Peyer's patch (tissue), 4 donors: Measurements from ENCODE around the gene GALNS. TPM values are rescaled to one million over a fixed set of nuclear protein-coding genes. Genes with fewer than 3 reads are reported as not detected.

Source experiments
- DNase-seq, 3 donors: peaks; one replicate each; pipeline ENCODE4 v3.0.0-alpha.2; 2017 to 2019
- H3K27ac ChIP-seq, 4 donors: fragments of 200-600 bp; sonication (generic); one replicate each; pipeline ENCODE4 v1.5.1; 2016 to 2019
- H3K27me3 ChIP-seq, 2 donors: fragments of 200-600 bp; sonication (generic); one replicate each; pipeline ENCODE4 v1.5.1; 2019
- H3K36me3 ChIP-seq, 3 donors: fragments of 200-600 bp; sonication (generic); one replicate each; pipeline ENCODE4 v1.5.1; 2016 to 2019
- H3K4me1 ChIP-seq, 4 donors: fragments of 200-600 bp; sonication (generic); one replicate each; pipeline ENCODE4 v1.5.1; 2016 to 2019
- H3K4me3 ChIP-seq, 4 donors: fragments of 200-600 bp; sonication (generic); 1 replicate in 3 of 4; 2 replicates in 1 of 4; pipeline ENCODE4 v1.5.1; 2016 to 2019; ENCODE audit warnings: mild to moderate bottlenecking in 1 of 4
- H3K9me3 ChIP-seq, 4 donors: fragments of 200-600 bp; sonication (generic); one replicate each; pipeline ENCODE4 v1.5.1; 2016 to 2019; ENCODE audit warnings: mild to moderate bottlenecking in 1 of 4
- POLR2A ChIP-seq, 2 donors: fragments of 450-650 bp; IDR thresholded peaks; one replicate each; pipeline ENCODE4 v1.5.1; 2017; ENCODE audit warnings: antibody characterized with exemption in 2 of 2, mild to moderate bottlenecking in 2 of 2, moderate library complexity in 2 of 2
- total RNA-seq, 4 donors: library from RNA; depleted of rRNA; stranded (reverse); fragments of >200 nt; gene quantifications; one replicate each; pipeline ENCODE4 v1.1.0, GENCODE V29; 2016
- TF ChIP-seq, protein P1 (sequence below), 6 experiments: fragments of 450-650 bp in 4 of 6; fragments of 200-600 bp in 2 of 6; sonication (generic) in 1 of 6; IDR thresholded peaks; one replicate each; pipeline ENCODE4 v1.5.1; 2017 to 2019; ENCODE audit warnings: antibody characterized with exemption in 6 of 6, mild to moderate bottlenecking in 3 of 6, moderate library complexity in 1 of 6

GALNS gene
- total RNA-seq, 4 donors from 2014 or later, result 46.4 to 180 (median 133) TPM

DNA sequence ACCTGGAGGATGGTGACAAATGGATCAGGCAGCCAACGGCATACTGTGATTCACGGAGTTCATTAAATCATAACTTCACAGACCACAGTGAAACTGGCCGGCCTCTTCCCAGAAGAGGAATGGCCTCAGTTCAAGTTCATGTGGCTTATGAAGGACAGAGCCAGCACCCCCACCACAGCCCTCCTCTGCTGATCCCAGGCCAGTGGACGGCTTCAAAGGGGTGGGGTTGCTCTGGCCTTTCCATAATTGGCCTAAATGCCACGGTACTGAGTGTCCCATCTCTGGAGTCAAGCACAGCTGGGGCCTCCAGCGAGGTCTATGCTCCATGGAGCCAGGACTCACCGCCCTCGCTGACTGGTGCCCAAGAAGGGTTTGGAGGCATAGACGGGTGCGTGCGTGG, 21.4 kb downstream of the GALNS start:
- H3K4me1 ChIP-seq, result no peaks in the 10 kb centered on the region
- H3K27me3 ChIP-seq, result no peaks in the 10 kb centered on the region
- peak overlapping the region in 1 of 4 donors; percentile 24 for H3K4me3 ChIP-seq
- peaks cover 0 to 20% (median 0%) of the 10 kb centered on the region in 3 donors for H3K36me3 ChIP-seq
- H3K27ac ChIP-seq, result peak overlapping the region in 3 of 4 donors; percentile 17 to 73 (median 60)
- TF ChIP-seq, protein P1, sequence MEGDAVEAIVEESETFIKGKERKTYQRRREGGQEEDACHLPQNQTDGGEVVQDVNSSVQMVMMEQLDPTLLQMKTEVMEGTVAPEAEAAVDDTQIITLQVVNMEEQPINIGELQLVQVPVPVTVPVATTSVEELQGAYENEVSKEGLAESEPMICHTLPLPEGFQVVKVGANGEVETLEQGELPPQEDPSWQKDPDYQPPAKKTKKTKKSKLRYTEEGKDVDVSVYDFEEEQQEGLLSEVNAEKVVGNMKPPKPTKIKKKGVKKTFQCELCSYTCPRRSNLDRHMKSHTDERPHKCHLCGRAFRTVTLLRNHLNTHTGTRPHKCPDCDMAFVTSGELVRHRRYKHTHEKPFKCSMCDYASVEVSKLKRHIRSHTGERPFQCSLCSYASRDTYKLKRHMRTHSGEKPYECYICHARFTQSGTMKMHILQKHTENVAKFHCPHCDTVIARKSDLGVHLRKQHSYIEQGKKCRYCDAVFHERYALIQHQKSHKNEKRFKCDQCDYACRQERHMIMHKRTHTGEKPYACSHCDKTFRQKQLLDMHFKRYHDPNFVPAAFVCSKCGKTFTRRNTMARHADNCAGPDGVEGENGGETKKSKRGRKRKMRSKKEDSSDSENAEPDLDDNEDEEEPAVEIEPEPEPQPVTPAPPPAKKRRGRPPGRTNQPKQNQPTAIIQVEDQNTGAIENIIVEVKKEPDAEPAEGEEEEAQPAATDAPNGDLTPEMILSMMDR (IDR thresholded peaks at IDR 0.05), result no peak
- TF ChIP-seq POLR2A (IDR thresholded peaks at IDR 0.05), result no peak
- H3K9me3 ChIP-seq, result no peaks in the 10 kb centered on the region
- peak in 1 of 3 donors; percentile 56 for DNase-seq

- Histone ChIP-seq H3K4me1 (no peaks in the 10 kb centered on the region), H3K9me3 (no peaks in the 10 kb centered on the region), H3K4me3 (peak overlapping the region in 1 of 4 donors; percentile 24), H3K27ac (peak overlapping the region in 2 of 4 donors; percentile 60 to 73), H3K36me3 (peaks cover 0 to 14% (median 0%) of the 10 kb centered on the region in 3 donors), H3K27me3 (no peaks in the 10 kb centered on the region)
- TF ChIP-seq, protein P1 (IDR thresholded peaks at IDR 0.05), result no peak
- no peak for DNase-seq
Observed at GRCh38 chr16:88834670-88835069, 22.1 kb downstream of the GALNS start.

DNA sequence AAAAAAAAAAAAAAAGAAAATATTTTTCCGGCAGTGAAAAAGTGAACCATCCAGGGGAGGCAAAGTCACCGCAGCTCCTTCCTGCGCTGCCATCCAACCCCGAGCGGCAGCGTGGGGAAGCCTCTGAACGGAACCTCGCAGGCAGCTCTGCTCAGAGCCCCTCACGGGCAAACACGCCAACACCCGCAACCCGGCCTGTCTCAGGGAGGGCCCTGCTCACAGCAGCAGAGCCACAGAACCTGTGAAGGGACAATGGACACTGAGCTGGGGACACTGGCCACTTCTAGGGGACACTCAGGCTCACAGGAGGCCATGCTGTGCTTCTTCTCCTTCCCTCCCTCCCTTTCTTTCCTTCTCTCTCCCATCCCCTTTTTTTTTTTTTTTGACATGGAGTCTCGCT, 23.7 kb downstream of the GALNS start:
- Histone ChIP-seq H3K27ac (no peak overlapping the region), H3K4me3 (no peak overlapping the region), H3K9me3 (no peaks in the 10 kb centered on the region), H3K4me1 (no peaks in the 10 kb centered on the region), H3K36me3 (peaks cover 0 to 24% (median 0%) of the 10 kb centered on the region in 3 donors), H3K27me3 (no peaks in the 10 kb centered on the region)
- TF ChIP-seq, protein P1 (IDR thresholded peaks at IDR 0.05), result no peak
- TF ChIP-seq POLR2A (IDR thresholded peaks at IDR 0.05), result no peak
- no peak for DNase-seq

- H3K4me1 ChIP-seq, result peaks cover 0 to 3% (median 0%) of the 10 kb centered on the region in 4 donors
- H3K4me3 ChIP-seq, result no peak overlapping the region
- no peak for DNase-seq
- no peaks in the 10 kb centered on the region for H3K27me3 ChIP-seq
- no peaks in the 10 kb centered on the region for H3K9me3 ChIP-seq
- no peak for TF ChIP-seq POLR2A (IDR thresholded peaks at IDR 0.05)
- TF ChIP-seq, protein P1 (IDR thresholded peaks at IDR 0.05), result no peak
- no peak overlapping the region for H3K27ac ChIP-seq
- H3K36me3 ChIP-seq, result peaks cover 0 to 32% (median 0%) of the 10 kb centered on the region in 3 donors
Observed at GRCh38 chr16:88831838-88832237, 24.9 kb downstream of the GALNS start.

DNA sequence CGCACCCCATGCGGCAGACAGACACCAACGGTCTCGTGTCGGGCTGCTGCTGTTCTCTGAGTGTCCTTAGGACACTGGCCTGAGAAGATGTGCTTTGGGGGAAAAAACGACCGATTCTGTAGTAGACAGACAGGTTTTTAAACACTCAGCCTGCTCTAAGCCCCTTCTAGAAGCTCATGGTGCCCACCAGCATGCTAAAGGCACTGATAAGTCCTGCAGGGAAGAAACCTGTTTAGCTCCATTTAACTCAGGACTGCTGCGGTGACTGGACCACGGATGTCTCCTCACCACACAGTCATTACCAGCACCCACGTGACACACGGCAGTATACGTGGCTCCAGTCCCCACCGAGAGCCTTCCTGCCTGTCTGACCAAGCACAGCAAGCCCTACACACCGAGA, 26.0 kb downstream of the GALNS start:
- H3K36me3 ChIP-seq, result peaks cover 0 to 38% (median 0%) of the 10 kb centered on the region in 3 donors
- no peak overlapping the region for H3K4me3 ChIP-seq
- H3K27me3 ChIP-seq, result no peaks in the 10 kb centered on the region
- H3K4me1 ChIP-seq, result peaks cover 0 to 9% (median under 1%) of the 10 kb centered on the region in 4 donors
- peak overlapping the region in 3 of 4 donors; percentile 38 to 72 (median 52) for H3K27ac ChIP-seq
- H3K9me3 ChIP-seq, result no peaks in the 10 kb centered on the region
- no peak for DNase-seq
- no peak for TF ChIP-seq POLR2A (IDR thresholded peaks at IDR 0.05)
- TF ChIP-seq, protein P1 (IDR thresholded peaks at IDR 0.05), result no peak

GRCh38 chr16:88830258-88830657, 26.5 kb downstream of the GALNS start:
- Histone ChIP-seq H3K9me3 (no peaks in the 10 kb centered on the region), H3K4me1 (peaks cover 0 to 9% (median 2%) of the 10 kb centered on the region in 4 donors), H3K27me3 (no peaks in the 10 kb centered on the region), H3K36me3 (peaks cover 0 to 34% (median 0%) of the 10 kb centered on the region in 3 donors), H3K27ac (peak overlapping the region in 3 of 4 donors; percentile 38 to 72 (median 52)), H3K4me3 (no peak overlapping the region)
- TF ChIP-seq POLR2A (IDR thresholded peaks at IDR 0.05), result no peak
- TF ChIP-seq, protein P1 (IDR thresholded peaks at IDR 0.05), result no peak
- peak in 1 of 3 donors; percentile 67 for DNase-seq
